Ascending aorta (tissue), 2 donors: ENCODE measurements around the gene BPTF. TPM values are rescaled to one million over a fixed set of nuclear protein-coding genes. Genes with fewer than 3 reads are reported as not detected.
"Not testable (repeated sequence)": the region's sequence is repeated elsewhere in the genome, so short reads cannot be mapped to it uniquely, and the experiment has no call there.

ENCODE experiments used
- DNase-seq, 2 donors: peaks; one replicate each; pipeline ENCODE4 v3.0.0-alpha.2; 2019; ENCODE audit warnings: low spot score in 2 of 2
- H3K27ac ChIP-seq, 2 donors: fragments of 200-600 bp; sonication (generic); one replicate each; pipeline ENCODE4 v1.5.1; 2016 to 2017; ENCODE audit warnings: mild to moderate bottlenecking in 1 of 2
- H3K27me3 ChIP-seq: fragments of 200-600 bp; sonication (generic); one replicate; pipeline ENCODE4 v1.5.1; 2017
- H3K36me3 ChIP-seq, 2 donors: fragments of 200-600 bp; sonication (generic); one replicate each; pipeline ENCODE4 v1.5.1; 2016
- H3K4me1 ChIP-seq, 2 donors: fragments of 200-600 bp; sonication (generic); one replicate each; pipeline ENCODE4 v1.5.1; 2016 to 2017; ENCODE audit warnings: mild to moderate bottlenecking in 1 of 2
- H3K4me3 ChIP-seq, 2 donors: fragments of 200-600 bp; sonication (generic); one replicate each; pipeline ENCODE4 v1.5.1; 2016 to 2017; ENCODE audit warnings: mild to moderate bottlenecking in 1 of 2
- H3K9me3 ChIP-seq, 2 donors: fragments of 200-600 bp; sonication (generic); one replicate each; pipeline ENCODE4 v1.5.1; 2016
- CTCF ChIP-seq, 3 experiments: fragments of 200-600 bp in 2 of 3; fragments of 450-650 bp in 1 of 3; sonication (generic) in 2 of 3; IDR thresholded peaks; one replicate each; pipeline ENCODE4 v1.5.1; 2016 to 2019; ENCODE audit warnings: antibody characterized with exemption in 3 of 3, mild to moderate bottlenecking in 1 of 3, moderate library complexity in 1 of 3
- intact Hi-C: fragments of 100-400 bp; cut with DNase I; formaldehyde crosslinking; loops from one replicate; pipeline ENCODE4 v1.15.1; 2023
- total RNA-seq: library from RNA; depleted of rRNA; stranded (reverse); fragments of >200 nt; gene quantifications from one replicate; pipeline ENCODE4 v1.1.0, GENCODE V29; 2016

Gene BPTF
- total RNA-seq, 1 donor from 2014 or later: 67.4 TPM

GRCh38 chr17:68013385-68013784 lies 188.1 kb downstream of the BPTF start:
- Histone ChIP-seq H3K4me1 (no peaks in the 10 kb centered on the region), H3K27me3 (no peaks in the 10 kb centered on the region), H3K9me3 (no peaks in the 10 kb centered on the region), H3K36me3 (no peaks in the 10 kb centered on the region), H3K4me3 (no peak overlapping the region), H3K27ac (no peak overlapping the region)
- intact Hi-C loops: loop anchor here (10.0 kb wide), 1 partner anchor 49 kb away; no protein-coding TSS in a partner anchor
- TF ChIP-seq CTCF (IDR thresholded peaks at IDR 0.05): no peak
- DNase-seq: no peak

- no peak overlapping the region for H3K27ac ChIP-seq
- no peaks in the 10 kb centered on the region for H3K4me1 ChIP-seq
- intact Hi-C loops: loop anchor here (10.0 kb wide), 1 partner anchor 50 kb away; no protein-coding TSS in a partner anchor
- TF ChIP-seq CTCF (IDR thresholded peaks at IDR 0.05): no peak
- no peaks in the 10 kb centered on the region for H3K9me3 ChIP-seq
- no peaks in the 10 kb centered on the region for H3K36me3 ChIP-seq
- H3K27me3 ChIP-seq: no peaks in the 10 kb centered on the region
- H3K4me3 ChIP-seq: no peak overlapping the region
- DNase-seq: no peak
Observed at GRCh38 chr17:68015081-68015723, 189.9 kb downstream of the BPTF start.

- peaks cover 0 to 3% of the 10 kb centered on the region in 2 donors for H3K4me1 ChIP-seq
- no peaks in the 10 kb centered on the region for H3K27me3 ChIP-seq
- TF ChIP-seq CTCF (IDR thresholded peaks at IDR 0.05): no peak
- intact Hi-C loops: loop anchor here (10.0 kb wide), 1 partner anchor 52 kb away; no protein-coding TSS in a partner anchor
- DNase-seq: no peak
- H3K4me3 ChIP-seq: no peak overlapping the region
- no peaks in the 10 kb centered on the region for H3K36me3 ChIP-seq
- H3K9me3 ChIP-seq: no peaks in the 10 kb centered on the region
- no peak overlapping the region for H3K27ac ChIP-seq
Observed at GRCh38 chr17:68016838-68017237, 191.5 kb downstream of the BPTF start.

- intact Hi-C loops: loop anchor here (10.0 kb wide), 1 partner anchor 54 kb away; no protein-coding TSS in a partner anchor
- not testable (repeated sequence) for H3K36me3 ChIP-seq, H3K4me1 ChIP-seq, H3K9me3 ChIP-seq, DNase-seq, H3K4me3 ChIP-seq, H3K27me3 ChIP-seq, H3K27ac ChIP-seq
Observed at GRCh38 chr17:68018493-68018892, 193.2 kb downstream of the BPTF start.

GRCh38 chr17:68019336-68019674 lies 194.0 kb downstream of the BPTF start:
- Histone ChIP-seq H3K27ac (peak overlapping the region in 1 of 2 donors; percentile 87), H3K36me3 (no peaks in the 10 kb centered on the region), H3K4me3 (peak overlapping the region in 1 of 2 donors; percentile 74), H3K27me3 (no peaks in the 10 kb centered on the region), H3K4me1 (peaks cover 0 to 3% of the 10 kb centered on the region in 2 donors), H3K9me3 (no peaks in the 10 kb centered on the region)
- DNase-seq: no peak
- no peak for TF ChIP-seq CTCF (IDR thresholded peaks at IDR 0.05)
- intact Hi-C loops: loop anchor here (10.0 kb wide), 1 partner anchor 55 kb away; no protein-coding TSS in a partner anchor

GRCh38 chr17:68019675-68020408 lies 194.5 kb downstream of the BPTF start:
- Histone ChIP-seq H3K27ac (peak overlapping the region; percentile 79 to 87), H3K4me3 (peak overlapping the region; percentile 55 to 74), H3K36me3 (no peaks in the 10 kb centered on the region), H3K9me3 (no peaks in the 10 kb centered on the region), H3K27me3 (no peaks in the 10 kb centered on the region), H3K4me1 (peaks cover 0 to 3% of the 10 kb centered on the region in 2 donors)
- intact Hi-C loops: loop anchor here (1.0 to 10.0 kb wide), 4 partner anchors 15 to 1307 kb away; partner anchors contain the start of genes ABCA5 and KPNA2
- peak; percentile 20 to 62 (median 37) for TF ChIP-seq CTCF (IDR thresholded peaks at IDR 0.05)
- peak; percentile 91 to 99 for DNase-seq
